H1 (cell line): ENCODE data around the gene RELL1. TPM values are rescaled to one million over a fixed set of nuclear protein-coding genes. Genes with fewer than 3 reads are reported as not detected.

ENCODE experiments used
- CTCF ChIA-PET: fragments of 300-600 bp; sonication (Branson Sonifier 250); formaldehyde crosslinking; loops from one replicate; lab custom pipeline; 2021; ENCODE audit not compliant: partially characterized antibody; lab: Charles Lee
- POLR2A ChIA-PET: fragments of 300-600 bp; sonication (Branson Sonifier 250); formaldehyde crosslinking; loops from one replicate; lab custom pipeline; 2021; ENCODE audit warnings: inconsistent platforms; ENCODE audit not compliant: partially characterized antibody; lab: Charles Lee
- DNase-seq, 2 experiments: peaks; one replicate each; pipeline versions ENCODE4 v3.0.0 to v3.0.0-alpha.2; 2010 to 2022; ENCODE audit warnings: low spot score in 2 of 2, low read depth in 1 of 2, mixed read lengths in 1 of 2
- FAIRE-seq: peaks from 2 replicates; lab custom pipeline; 2011; peaks lifted over from hg19 to GRCh38; lab: Jason Lieb, UNC
- H2AFZ ChIP-seq: 2 replicates; pipeline ENCODE4 v1.8.1; 2012; ENCODE audit warnings: low read length, inconsistent platforms
- H2AK5ac ChIP-seq: 2 replicates; pipeline ENCODE4 v1.6.1; 2013; ENCODE audit warnings: low read depth, low read length
- H2BK120ac ChIP-seq: replicated peaks from 2 replicates; pipeline ENCODE3; 2013; ENCODE audit warnings: low read depth, low read length, inconsistent platforms
- H2BK12ac ChIP-seq: 2 replicates; pipeline ENCODE4 v1.6.1; 2013; ENCODE audit warnings: low read depth, low read length
- H2BK15ac ChIP-seq: 2 replicates; pipeline ENCODE4 v1.6.1; 2013; ENCODE audit warnings: low read length
- H2BK20ac ChIP-seq: 2 replicates; pipeline ENCODE4 v1.6.1; 2013; ENCODE audit warnings: low read length
- H2BK5ac ChIP-seq: 2 replicates; pipeline ENCODE4 v1.6.1; 2013; ENCODE audit warnings: low read depth, low read length
- H3K14ac ChIP-seq: 2 replicates; pipeline ENCODE4 v1.6.1; 2013; ENCODE audit warnings: inconsistent platforms; ENCODE audit not compliant: insufficient read length
- H3K18ac ChIP-seq: 2 replicates; pipeline ENCODE4 v1.6.1; 2013; ENCODE audit warnings: low read length; ENCODE audit errors: extremely low read depth
- H3K23ac ChIP-seq: 2 replicates; pipeline ENCODE4 v1.6.1; 2013; ENCODE audit warnings: inconsistent platforms; ENCODE audit not compliant: insufficient read length
- H3K23me2 ChIP-seq: 2 replicates; pipeline ENCODE4 v1.6.1; 2013; ENCODE audit warnings: low read depth, low read length
- H3K27ac ChIP-seq: 2 replicates; pipeline ENCODE4 v1.6.1; 2011; ENCODE audit warnings: low read depth, low read length, inconsistent platforms
- H3K27me3 ChIP-seq, 4 experiments: replicated peaks in 1 of 4; 1 replicate in 1 of 4; 2 replicates in 3 of 4; pipeline versions ENCODE4 v1.6.1 to v1.8.1; 2011 to 2013; ENCODE audit warnings: low read length in 3 of 4, mild to moderate bottlenecking in 3 of 4, inconsistent platforms in 2 of 4, mixed read lengths in 2 of 4, moderate library complexity in 1 of 4; ENCODE audit not compliant: control insufficient read depth in 3 of 4, insufficient read depth in 3 of 4; ENCODE audit errors: extremely low read depth in 1 of 4
- H3K36me3 ChIP-seq, 4 experiments: 2 replicates each; pipeline versions ENCODE4 v1.6.1 to v1.8.1; 2011 to 2013; ENCODE audit warnings: mild to moderate bottlenecking in 4 of 4, low read length in 3 of 4, moderate library complexity in 2 of 4, control low read depth in 1 of 4, inconsistent platforms in 1 of 4; ENCODE audit not compliant: insufficient read depth in 4 of 4, control insufficient read depth in 2 of 4
- H3K4ac ChIP-seq: replicated peaks from 2 replicates; pipeline ENCODE3; 2013; ENCODE audit warnings: low read length, low read depth, mixed read lengths, inconsistent platforms; ENCODE audit not compliant: insufficient read length
- H3K4me1 ChIP-seq, 4 experiments: replicated peaks in 1 of 4; 1 replicate in 1 of 4; 2 replicates in 3 of 4; pipeline versions ENCODE4 v1.6.1 to v1.8.1; 2011 to 2013; ENCODE audit warnings: low read length in 3 of 4, inconsistent platforms in 2 of 4, mixed read lengths in 1 of 4; ENCODE audit not compliant: insufficient read depth in 4 of 4, control insufficient read depth in 3 of 4
- H3K4me2 ChIP-seq, 2 experiments: 2 replicates each; pipeline versions ENCODE4 v1.6.1 to v1.8.1; 2011 to 2013; ENCODE audit warnings: low read depth in 2 of 2, low read length in 2 of 2, control low read depth in 1 of 2, inconsistent platforms in 1 of 2, mild to moderate bottlenecking in 1 of 2; ENCODE audit not compliant: insufficient read depth in 1 of 2
- H3K4me3 ChIP-seq, 4 experiments: fragments of 200-600, 300-600 bp in 1 of 4; sonication (generic), shearing (Covaris generic), sonication (Bioruptor Twin) in 1 of 4; 2 replicates each; pipeline versions ENCODE4 v1.5.1 to v1.8.1; 2011 to 2016; ENCODE audit warnings: low read length in 4 of 4, low read depth in 3 of 4, control low read depth in 2 of 4, inconsistent platforms in 2 of 4, mild to moderate bottlenecking in 2 of 4, mixed read lengths in 1 of 4, moderate library complexity in 1 of 4; ENCODE audit not compliant: insufficient read depth in 2 of 4; ENCODE audit errors: extremely low read depth in 1 of 4
- H3K56ac ChIP-seq: replicated peaks from 2 replicates; pipeline ENCODE3; 2013; ENCODE audit warnings: low read depth, mild to moderate bottlenecking, mixed read lengths, low read length, inconsistent platforms; ENCODE audit not compliant: insufficient read length
- H3K79me1 ChIP-seq: 2 replicates; pipeline ENCODE4 v1.6.1; 2013; ENCODE audit warnings: low read depth, low read length, control low read depth
- H3K79me2 ChIP-seq, 2 experiments: 2 replicates each; pipeline versions ENCODE4 v1.6.1 to v1.8.1; 2012 to 2013; ENCODE audit warnings: low read length in 2 of 2, mild to moderate bottlenecking in 2 of 2, inconsistent platforms in 1 of 2; ENCODE audit not compliant: insufficient read depth in 2 of 2, control insufficient read depth in 1 of 2
- H3K9ac ChIP-seq, 4 experiments: replicated peaks in 1 of 4; 1 replicate in 1 of 4; 2 replicates in 3 of 4; pipeline versions ENCODE4 v1.6.1 to v1.8.1; 2011 to 2013; ENCODE audit warnings: low read depth in 3 of 4, low read length in 3 of 4, control low read depth in 2 of 4, mild to moderate bottlenecking in 2 of 4, moderate library complexity in 2 of 4, inconsistent platforms in 1 of 4; ENCODE audit errors: extremely low read depth in 1 of 4
- H3K9me3 ChIP-seq, 2 experiments: 2 replicates each; pipeline versions ENCODE4 v1.6.1 to v1.8.1; 2012 to 2013; ENCODE audit warnings: mild to moderate bottlenecking in 2 of 2, moderate library complexity in 2 of 2, control low read depth in 1 of 2, inconsistent platforms in 1 of 2, low read depth in 1 of 2, low read length in 1 of 2, mixed read lengths in 1 of 2; ENCODE audit not compliant: insufficient read depth in 2 of 2
- H4K20me1 ChIP-seq, 2 experiments: replicated peaks in 1 of 2; 2 replicates each; pipeline versions ENCODE3 to v1.8.1; 2011 to 2013; ENCODE audit warnings: inconsistent platforms in 2 of 2, low read length in 2 of 2, mild to moderate bottlenecking in 1 of 2; ENCODE audit not compliant: insufficient read depth in 2 of 2, control insufficient read depth in 1 of 2
- H4K5ac ChIP-seq: 2 replicates; pipeline ENCODE4 v1.6.1; 2013; ENCODE audit warnings: low read length, low read depth, mixed read lengths, inconsistent platforms; ENCODE audit not compliant: insufficient read length
- H4K8ac ChIP-seq: 2 replicates; pipeline ENCODE4 v1.8.0; 2013; ENCODE audit warnings: mild to moderate bottlenecking, moderate library complexity, low read length, inconsistent platforms; ENCODE audit not compliant: insufficient read depth; ENCODE audit errors: extremely low read depth
- H4K91ac ChIP-seq: replicated peaks from 2 replicates; pipeline ENCODE3; 2013; ENCODE audit warnings: low read length, mixed read lengths, inconsistent platforms; ENCODE audit not compliant: insufficient read length
- CREB1 ChIP-seq: IDR thresholded peaks from 2 replicates; pipeline ENCODE4 v1.6.1; 2012; ENCODE audit warnings: inconsistent platforms
- EZH2 ChIP-seq: fragments of 200-600 bp; sonication (generic); IDR thresholded peaks from 2 replicates; pipeline ENCODE4 v1.7.1; 2012; ENCODE audit warnings: low read depth, mild to moderate bottlenecking, moderate library complexity, low read length, inconsistent platforms; ENCODE audit not compliant: severe bottlenecking
- KDM1A ChIP-seq: fragments of 200-600, 300-600 bp; sonication (generic); IDR thresholded peaks from 2 replicates; pipeline ENCODE4 v1.7.1; 2016; ENCODE audit warnings: mild to moderate bottlenecking, low read length, borderline replicate concordance
- KDM4A ChIP-seq: IDR thresholded peaks from one replicate; pipeline ENCODE4 v1.7.1; 2012; ENCODE audit warnings: low read depth, mild to moderate bottlenecking, moderate library complexity, low read length, inconsistent platforms; ENCODE audit not compliant: severe bottlenecking
- MAFK ChIP-seq: IDR thresholded peaks from 2 replicates; pipeline ENCODE4 v1.6.1; 2012; ENCODE audit warnings: low read depth, mild to moderate bottlenecking, improper control_type of control experiment, low read length
- PHF8 ChIP-seq: fragments of 200-600 bp; sonication (generic); conservative IDR thresholded peaks from 2 replicates; pipeline ENCODE4 v1.7.1; 2012; ENCODE audit warnings: low read depth, mild to moderate bottlenecking, inconsistent platforms, low read length, moderate library complexity
- POLR2A ChIP-seq, 2 experiments: IDR thresholded peaks; 1 replicate in 1 of 2; 2 replicates in 1 of 2; pipeline ENCODE4 v1.6.1; 2011; ENCODE audit warnings: low read depth in 2 of 2, low read length in 2 of 2, mild to moderate bottlenecking in 2 of 2; ENCODE audit errors: control extremely low read depth in 1 of 2
- RAD21 ChIP-seq, 2 experiments: IDR thresholded peaks in 1 of 2; conservative IDR thresholded peaks in 1 of 2; 2 replicates each; pipeline ENCODE4 v1.6.1; 2011; ENCODE audit warnings: low read depth in 2 of 2, low read length in 2 of 2, improper control_type of control experiment in 1 of 2, inconsistent platforms in 1 of 2, mild to moderate bottlenecking in 1 of 2, moderate library complexity in 1 of 2
- RNF2 ChIP-seq: fragments of 200-900, 300-1000 bp; sonication (generic); IDR thresholded peaks from 2 replicates; pipeline ENCODE4 v1.7.1; 2016; ENCODE audit warnings: borderline replicate concordance, low read depth, mild to moderate bottlenecking, antibody characterized with exemption, low read length; ENCODE audit not compliant: poor library complexity, severe bottlenecking; ENCODE audit errors: missing control alignments
- SIX5 ChIP-seq: IDR thresholded peaks from 2 replicates; pipeline ENCODE4 v1.6.1; 2011; ENCODE audit warnings: mild to moderate bottlenecking, low read depth, low read length
- SP2 ChIP-seq: IDR thresholded peaks from 2 replicates; pipeline ENCODE4 v1.6.1; 2012; ENCODE audit warnings: mild to moderate bottlenecking, low read length, inconsistent platforms
- WGBS, 2 experiments: shearing (Covaris generic) in 1 of 2; methylation state at CpG; one replicate each; pipeline versions ENCODE4 v1.1.6 to v1.1.7; 2013 to 2015; ENCODE audit warnings: low lambda C conversion rate in 2 of 2, mixed read lengths in 2 of 2, inconsistent platforms in 1 of 2, low coverage in 1 of 2, missing lambda C conversion rate in 1 of 2; ENCODE audit not compliant: insufficient replicate concordance in 2 of 2, insufficient coverage in 1 of 2, insufficient read length in 1 of 2; ENCODE audit errors: extremely low coverage in 1 of 2, missing lambda C conversion rate in 1 of 2; 5-methylcytosine and 5-hydroxymethylcytosine counted together
- polyA plus RNA-seq, 7 experiments: library from polyadenylated mRNA; depleted of rRNA in 3 of 7; stranded (reverse) in 5 of 7; unstranded in 2 of 7; fragments of >200 nt in 5 of 7; fragments of 200-250 nt in 2 of 7; gene quantifications; 1 replicate in 5 of 7; 2 replicates in 1 of 7; 4 replicates in 1 of 7; pipeline versions ENCODE4 v1.2.1 to v1.2.3, GENCODE V29; 2011 to 2013; ENCODE audit warnings: missing spikeins in 2 of 7, mixed read lengths in 2 of 7
- total RNA-seq: library from RNA; stranded (reverse); fragmentation: NEBNext Ultra II Directional; extraction: Animal tissue kit (Norgen Biotek cat#: 25700); gene quantifications from 2 replicates; pipeline ENCODE4 v1.2.1, GENCODE V29; 2021
- TF ChIP-seq, protein P1 (sequence below), 3 experiments: IDR thresholded peaks; 1 replicate in 2 of 3; 2 replicates in 1 of 3; pipeline versions ENCODE4 v1.5.1 to v1.6.1; 2011; ENCODE audit warnings: low read length in 3 of 3, mild to moderate bottlenecking in 3 of 3, inconsistent platforms in 2 of 3, low read depth in 1 of 3, moderate library complexity in 1 of 3; ENCODE audit not compliant: insufficient read depth in 1 of 3; ENCODE audit errors: control extremely low read depth in 1 of 3

The RELL1 gene
- total and polyA plus RNA-seq, 2 of the 8 experiments (the other 6 are each of a cell fraction or from before 2014, with no cell fraction given), result 2.1 to 14.1 TPM

DNA sequence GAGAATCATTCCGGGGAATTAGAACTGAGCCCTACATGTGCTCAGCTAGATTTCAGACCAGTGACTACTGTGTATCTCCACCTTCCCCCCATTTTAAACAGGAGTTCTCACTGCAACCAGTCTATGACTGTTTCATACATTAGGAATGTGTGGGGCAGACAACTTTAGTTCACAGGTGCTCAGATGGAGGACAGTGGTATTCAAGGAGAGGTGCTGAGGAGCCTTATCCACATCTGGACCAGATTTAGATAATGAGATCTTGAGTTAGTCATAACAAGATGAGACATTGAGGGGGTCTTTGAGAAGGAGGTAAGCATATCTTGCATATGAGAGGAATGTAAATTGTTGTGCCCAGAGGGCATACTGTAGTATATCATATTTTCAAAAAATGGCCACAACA is 32.8 kb upstream of the RELL1 start:
- Histone ChIP-seq H2BK20ac (no peak overlapping the region), H3K79me1 (no peaks in the 10 kb centered on the region), H4K91ac (no peak overlapping the region), H3K4ac (no peak overlapping the region), H3K4me1 (no peaks in the 10 kb centered on the region; a peak in 2 of 7 replicates), H2BK120ac (no peak overlapping the region), H2BK15ac (no peak overlapping the region), H3K14ac (no peak overlapping the region), H3K9me3 (no peaks in the 10 kb centered on the region), H3K27me3 (no peaks in the 10 kb centered on the region), H2AFZ (no peak overlapping the region), H4K5ac (no peak overlapping the region), H4K8ac (no peak overlapping the region), H3K9ac (no peak overlapping the region), H2AK5ac (no peak overlapping the region), H3K4me2 (no peak overlapping the region), H4K20me1 (no peaks in the 10 kb centered on the region), H2BK12ac (no peak overlapping the region), H3K27ac (no peak overlapping the region), H3K23ac (no peak overlapping the region), H3K23me2 (no peaks in the 10 kb centered on the region), H3K56ac (no peak overlapping the region), H3K79me2 (no peaks in the 10 kb centered on the region), H3K18ac (no peak overlapping the region), H3K36me3 (no peaks in the 10 kb centered on the region), H3K4me3 (no peak overlapping the region), H2BK5ac (no peak overlapping the region)
- CTCF ChIA-PET, result interaction anchor here (1.2 kb wide), 1 partner anchor 35 kb away, joined by 3 read pairs; no protein-coding TSS in a partner anchor
- DNase-seq (no peak), FAIRE-seq (no peak)
- POLR2A ChIA-PET, result no interaction called here
- 83% methylated on average over 1 of the region's 1 CpG; no CpG with 5 or more reads in 1 of the 2 experiments for WGBS, 2 experiments
- no peak for TF ChIP-seq CREB1
- TF ChIP-seq RNF2, result no peak
- TF ChIP-seq KDM1A, result no peak
- no peak for TF ChIP-seq EZH2
- TF ChIP-seq SIX5, result no peak
- no peak for TF ChIP-seq PHF8
- no peak for TF ChIP-seq MAFK
- no peak for TF ChIP-seq KDM4A
- TF ChIP-seq, protein P1, sequence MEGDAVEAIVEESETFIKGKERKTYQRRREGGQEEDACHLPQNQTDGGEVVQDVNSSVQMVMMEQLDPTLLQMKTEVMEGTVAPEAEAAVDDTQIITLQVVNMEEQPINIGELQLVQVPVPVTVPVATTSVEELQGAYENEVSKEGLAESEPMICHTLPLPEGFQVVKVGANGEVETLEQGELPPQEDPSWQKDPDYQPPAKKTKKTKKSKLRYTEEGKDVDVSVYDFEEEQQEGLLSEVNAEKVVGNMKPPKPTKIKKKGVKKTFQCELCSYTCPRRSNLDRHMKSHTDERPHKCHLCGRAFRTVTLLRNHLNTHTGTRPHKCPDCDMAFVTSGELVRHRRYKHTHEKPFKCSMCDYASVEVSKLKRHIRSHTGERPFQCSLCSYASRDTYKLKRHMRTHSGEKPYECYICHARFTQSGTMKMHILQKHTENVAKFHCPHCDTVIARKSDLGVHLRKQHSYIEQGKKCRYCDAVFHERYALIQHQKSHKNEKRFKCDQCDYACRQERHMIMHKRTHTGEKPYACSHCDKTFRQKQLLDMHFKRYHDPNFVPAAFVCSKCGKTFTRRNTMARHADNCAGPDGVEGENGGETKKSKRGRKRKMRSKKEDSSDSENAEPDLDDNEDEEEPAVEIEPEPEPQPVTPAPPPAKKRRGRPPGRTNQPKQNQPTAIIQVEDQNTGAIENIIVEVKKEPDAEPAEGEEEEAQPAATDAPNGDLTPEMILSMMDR (IDR thresholded peaks at IDR 0.05; ENCODE audit: control extremely low read depth in 1 of 3, insufficient read depth in 1 of 3, low read depth in 1 of 3, low read length in 3 of 3), result no peak
- TF ChIP-seq POLR2A (IDR thresholded peaks at IDR 0.05; ENCODE audit: control extremely low read depth in 1 of 2, low read depth in 2 of 2, low read length in 2 of 2), result no peak
- no peak for TF ChIP-seq SP2
- no peak for TF ChIP-seq RAD21 (IDR thresholded peaks at IDR 0.05 in 1 of 2, conservative IDR thresholded peaks at IDR 0.05 in 1 of 2; ENCODE audit: low read depth in 2 of 2, low read length in 2 of 2)
